GM18505 (cell line): Measurements from ENCODE around the gene BMP3.

ENCODE experiments used
- ATAC-seq: cut with Tn5 transposase; IDR thresholded peaks from one replicate; pipeline ENCODE4 v1.9.1; 2021; ENCODE audit not compliant: unreplicated experiment
- POLR2A ChIP-seq: IDR thresholded peaks from 4 replicates; pipeline ENCODE4 v1.6.1; 2011; ENCODE audit warnings: borderline replicate concordance; ENCODE audit not compliant: insufficient read depth, insufficient read length; ENCODE audit errors: extremely low read depth

The BMP3 gene

DNA sequence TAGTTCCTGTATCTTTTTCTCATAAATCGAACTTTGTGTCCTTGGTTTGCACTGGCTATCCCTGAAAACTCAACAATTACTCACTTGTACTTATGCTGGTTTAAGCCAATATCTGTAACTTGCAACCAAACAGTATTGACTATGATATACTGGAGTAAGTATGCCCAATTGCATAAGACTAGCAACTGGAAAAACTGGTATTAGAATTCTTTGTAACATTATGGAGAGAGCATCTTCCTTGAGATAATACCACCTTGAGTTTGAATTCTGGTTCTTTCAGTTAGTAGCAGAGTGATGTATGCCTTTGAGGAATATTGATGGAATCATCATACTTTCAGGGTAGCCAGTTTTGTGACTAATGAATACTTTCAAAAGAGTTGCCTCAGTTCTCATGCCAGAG lies 28.1 kb downstream of the BMP3 start:
- no peak for ATAC-seq
- no peak for TF ChIP-seq POLR2A

DNA sequence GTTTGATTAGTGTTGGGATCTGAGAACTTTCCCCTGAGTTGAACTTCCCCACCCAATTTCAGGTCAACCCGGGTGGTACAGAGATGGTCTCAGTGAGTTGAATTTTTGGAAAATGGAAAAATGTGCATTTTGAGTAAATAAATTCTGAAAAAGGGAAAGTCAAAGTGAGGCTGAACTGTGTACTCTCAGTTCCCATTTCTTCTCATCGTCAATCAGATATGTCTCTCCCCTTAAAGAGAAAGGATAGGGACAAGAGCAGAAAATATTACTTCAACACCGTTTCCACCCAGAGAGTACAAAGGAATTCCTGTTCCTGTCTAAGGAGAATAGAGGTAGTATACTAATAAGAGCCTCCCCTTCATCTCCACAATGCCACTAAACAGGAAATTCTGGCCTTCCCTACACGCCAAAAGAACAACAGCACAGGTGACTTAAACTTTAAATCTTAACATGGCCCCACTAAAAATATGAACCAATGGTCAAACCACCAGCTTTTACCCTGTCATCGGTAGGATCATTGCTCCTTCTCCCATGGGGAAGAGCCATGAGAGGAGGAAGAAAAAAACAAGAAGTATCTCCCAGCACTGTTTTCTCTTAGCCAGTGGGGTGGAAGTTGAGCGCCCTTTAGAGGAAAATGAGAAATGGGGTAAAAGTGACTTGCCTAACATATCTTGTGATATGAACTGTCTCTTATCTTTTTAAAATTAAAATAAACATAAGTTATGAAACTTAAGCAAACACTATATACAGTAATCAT lies 30.3 kb downstream of the BMP3 start:
- no peak for ATAC-seq
- no peak for TF ChIP-seq POLR2A

DNA sequence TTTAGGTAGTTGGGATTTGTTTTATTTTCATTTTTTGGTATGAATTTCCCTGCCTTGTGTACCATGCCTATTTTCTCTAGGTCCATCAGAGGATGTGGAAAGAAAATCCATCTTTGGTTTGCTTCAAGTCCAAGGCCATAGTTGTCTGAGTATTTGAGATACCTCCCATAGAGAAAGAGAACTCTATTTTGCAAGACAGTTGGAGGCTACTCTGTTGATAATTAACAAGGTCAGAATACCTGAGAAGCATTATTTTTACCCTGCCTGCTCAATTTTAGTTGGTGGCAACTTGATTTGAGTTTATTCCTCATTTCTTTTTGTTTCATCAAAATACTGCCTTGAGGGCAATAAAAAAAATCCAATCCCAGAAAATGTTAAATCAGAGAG lies 30.8 kb downstream of the BMP3 start:
- TF ChIP-seq POLR2A, result no peak

DNA sequence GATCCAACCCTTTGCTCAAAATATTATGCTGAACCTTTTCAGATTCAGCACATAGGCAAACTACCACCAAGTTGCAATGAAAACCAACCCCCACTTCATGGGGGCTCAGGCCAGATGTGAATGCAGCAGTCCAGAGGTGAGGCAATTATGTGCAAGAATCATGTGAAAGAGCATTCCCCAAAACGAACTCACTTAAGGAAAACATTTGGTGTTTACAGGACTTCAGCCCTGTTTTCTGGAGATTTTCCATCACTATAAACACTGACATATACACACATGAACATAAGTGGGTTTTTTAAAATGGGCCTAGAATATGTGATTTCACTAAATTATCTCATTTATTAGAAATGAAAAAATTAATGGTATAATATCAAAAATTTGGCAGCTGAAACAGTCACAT lies 31.5 kb downstream of the BMP3 start:
- TF ChIP-seq POLR2A, result no peak
- ATAC-seq, result no peak

More for the DNA sequence above, 30.8 kb downstream of the BMP3 start:
- no peak for ATAC-seq

DNA sequence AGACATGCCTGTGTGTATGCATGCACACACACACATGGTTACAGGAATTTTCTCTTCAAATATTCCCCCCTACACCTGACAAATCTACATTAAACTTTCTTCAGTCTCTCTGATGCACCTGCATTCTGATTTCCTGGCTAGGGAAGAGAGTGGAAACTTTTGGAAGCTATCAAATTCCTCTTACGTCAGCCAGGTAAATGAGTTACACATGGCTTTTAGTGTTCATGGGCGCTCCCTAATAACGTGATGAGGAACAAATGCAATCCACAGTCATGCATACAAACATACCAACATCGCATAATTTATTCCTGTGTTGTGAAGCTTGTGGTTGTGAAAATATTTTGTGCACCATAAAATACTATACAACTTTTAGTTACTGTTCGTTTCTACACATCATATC lies 34.9 kb downstream of the BMP3 start:
- no peak for ATAC-seq
- no peak for TF ChIP-seq POLR2A

DNA sequence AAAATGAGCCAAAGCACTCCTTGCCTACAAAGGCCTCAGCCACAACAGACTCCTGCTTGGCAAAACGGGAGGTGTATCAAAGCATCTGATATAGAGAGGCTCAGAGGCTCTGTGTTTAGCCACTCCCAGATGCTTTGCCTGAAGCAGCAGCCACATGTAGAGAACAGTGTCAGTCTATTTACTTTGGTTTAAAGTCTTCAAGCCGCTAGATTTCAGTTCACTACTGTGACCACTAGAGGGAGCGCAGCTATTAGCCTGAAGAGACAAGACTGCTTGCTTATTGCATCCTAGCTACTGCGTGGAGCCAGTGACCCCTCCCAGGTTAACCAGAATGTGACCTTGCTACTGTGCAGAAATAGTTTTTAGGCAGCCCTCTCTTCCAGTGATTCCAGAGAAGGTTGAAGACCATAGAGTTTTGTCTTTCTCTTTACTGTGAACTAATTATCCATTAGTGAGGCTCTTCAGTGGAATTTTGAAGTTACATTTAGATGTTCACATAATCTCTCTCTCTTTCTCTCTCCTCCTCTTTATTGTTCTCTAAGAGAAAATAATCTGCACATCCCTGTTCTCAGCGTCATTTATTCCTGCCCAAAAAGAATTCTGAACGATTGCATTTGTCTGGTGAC lies 39.3 kb downstream of the BMP3 start:
- ATAC-seq, result peak; percentile 96
- TF ChIP-seq POLR2A, result no peak

DNA sequence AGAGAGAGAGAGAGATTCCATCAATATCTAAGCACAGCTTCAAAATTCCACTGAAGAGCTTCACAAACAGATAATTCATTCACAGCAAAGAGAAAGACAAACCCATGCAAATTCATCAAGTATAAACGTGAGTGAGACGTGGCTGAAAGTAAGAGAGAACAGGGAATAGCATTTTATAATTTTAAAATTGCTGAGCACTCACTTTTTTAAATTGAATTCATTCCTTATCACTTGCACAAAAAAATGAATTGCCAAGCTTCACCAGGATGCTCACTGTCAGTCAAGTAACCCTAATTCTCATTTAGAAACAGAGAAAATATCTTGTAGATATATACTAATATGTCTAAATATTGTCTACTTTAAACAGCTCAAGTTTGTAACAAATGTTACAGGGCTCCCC lies 40.5 kb downstream of the BMP3 start:
- no peak for TF ChIP-seq POLR2A
- no peak for ATAC-seq

DNA sequence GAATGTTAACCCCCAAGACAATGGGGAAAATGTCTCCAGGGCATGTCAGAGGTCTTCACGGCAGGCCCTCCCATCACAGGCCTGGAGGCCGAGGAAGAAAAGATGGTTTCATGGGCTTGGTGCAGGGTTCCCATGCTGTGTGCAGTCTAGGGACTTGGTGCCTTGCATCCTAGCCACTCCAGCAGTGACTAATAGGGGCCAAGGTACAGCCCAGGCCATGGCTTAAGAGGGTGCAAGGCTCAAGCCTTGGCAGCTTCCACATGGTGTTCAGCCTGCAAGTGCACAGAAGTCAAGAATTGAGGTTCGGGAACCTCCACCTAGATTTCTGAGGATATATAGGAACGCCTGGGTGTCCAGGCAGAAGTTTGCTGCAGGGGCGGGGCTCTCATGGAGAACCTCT lies 50.6 kb downstream of the BMP3 start:
- no peak for ATAC-seq

DNA sequence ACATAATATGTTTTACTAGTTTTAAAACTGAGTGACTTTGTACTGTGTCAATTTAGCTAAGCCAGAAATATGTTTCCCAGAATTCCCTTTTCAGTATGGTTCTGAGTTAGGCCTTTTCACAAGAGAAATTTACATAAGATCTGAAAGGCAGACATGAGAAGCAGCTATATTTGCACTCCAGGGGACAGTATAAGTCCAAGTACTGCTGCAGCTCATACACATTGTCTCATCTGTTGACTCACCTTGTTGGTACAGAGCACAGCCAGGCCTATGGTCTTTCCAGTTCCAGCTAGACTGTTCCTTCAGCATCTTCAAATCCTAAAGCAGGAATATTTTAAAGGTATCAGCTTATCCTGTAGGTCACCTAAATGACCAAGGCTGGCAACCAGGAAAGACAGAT lies 53.5 kb downstream of the BMP3 start:
- no peak for ATAC-seq
- no peak for TF ChIP-seq POLR2A

More for the DNA sequence above, 50.6 kb downstream of the BMP3 start:
- no peak for TF ChIP-seq POLR2A

DNA sequence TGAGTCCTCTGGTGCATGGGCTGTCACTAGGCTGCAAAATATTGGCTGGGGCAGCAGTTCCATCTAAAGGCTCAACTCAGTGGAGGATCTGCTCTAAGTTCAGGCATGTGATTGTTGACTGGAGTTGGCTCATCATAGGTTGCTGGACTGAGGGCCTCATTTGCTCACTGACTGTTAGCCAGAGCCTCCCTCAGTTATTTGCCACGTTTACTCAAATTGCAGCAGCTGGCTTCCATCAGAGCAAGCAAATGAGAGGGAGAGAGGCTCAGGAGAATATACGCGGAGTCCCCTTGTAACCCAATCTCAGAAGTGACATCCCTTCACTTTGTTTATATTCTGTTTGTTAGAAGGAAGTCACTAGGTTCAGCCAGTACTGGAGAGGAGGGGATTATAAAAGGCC lies 54.1 kb downstream of the BMP3 start:
- TF ChIP-seq POLR2A, result no peak
- ATAC-seq, result no peak

DNA sequence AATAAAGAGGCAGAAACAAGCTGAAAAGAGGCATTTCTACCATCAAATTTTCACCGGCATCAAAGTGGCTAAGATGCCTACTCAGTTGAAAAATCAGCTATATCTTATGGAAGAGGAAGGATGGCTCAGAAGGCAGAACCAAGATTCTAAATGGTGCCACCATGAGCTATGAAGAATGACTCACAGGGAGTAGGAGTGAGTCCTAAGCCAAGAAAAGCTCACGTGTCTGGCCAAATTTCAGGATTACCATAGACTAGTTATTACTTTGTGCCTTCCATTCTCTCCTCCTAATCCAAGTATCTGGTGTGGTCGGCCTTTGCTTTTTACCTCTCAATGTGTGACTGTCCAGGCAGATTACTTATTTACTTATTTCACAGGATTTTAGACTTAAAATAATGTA lies 54.8 kb downstream of the BMP3 start:
- TF ChIP-seq POLR2A, result no peak

DNA sequence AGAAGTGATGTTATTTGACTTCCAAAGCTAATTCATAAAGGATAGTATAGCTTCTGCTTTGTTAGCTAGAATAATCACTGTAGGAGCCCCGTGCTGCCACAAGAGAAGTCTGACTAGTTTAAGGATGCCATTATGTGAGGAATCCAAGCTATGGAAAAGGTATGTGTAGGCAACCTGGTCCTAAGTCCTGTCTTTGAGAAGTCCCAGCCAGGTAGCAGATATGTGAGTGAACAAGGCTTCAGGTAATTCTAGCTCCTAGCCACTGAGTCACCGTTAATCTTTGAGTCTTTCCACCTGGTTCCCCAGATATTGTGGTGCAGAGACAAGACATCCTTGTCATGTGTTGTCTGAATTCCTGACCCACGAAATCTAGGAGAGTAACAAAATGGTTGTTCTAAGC lies 55.5 kb downstream of the BMP3 start:
- TF ChIP-seq POLR2A, result no peak

More for the DNA sequence above, 54.8 kb downstream of the BMP3 start:
- ATAC-seq, result no peak

DNA sequence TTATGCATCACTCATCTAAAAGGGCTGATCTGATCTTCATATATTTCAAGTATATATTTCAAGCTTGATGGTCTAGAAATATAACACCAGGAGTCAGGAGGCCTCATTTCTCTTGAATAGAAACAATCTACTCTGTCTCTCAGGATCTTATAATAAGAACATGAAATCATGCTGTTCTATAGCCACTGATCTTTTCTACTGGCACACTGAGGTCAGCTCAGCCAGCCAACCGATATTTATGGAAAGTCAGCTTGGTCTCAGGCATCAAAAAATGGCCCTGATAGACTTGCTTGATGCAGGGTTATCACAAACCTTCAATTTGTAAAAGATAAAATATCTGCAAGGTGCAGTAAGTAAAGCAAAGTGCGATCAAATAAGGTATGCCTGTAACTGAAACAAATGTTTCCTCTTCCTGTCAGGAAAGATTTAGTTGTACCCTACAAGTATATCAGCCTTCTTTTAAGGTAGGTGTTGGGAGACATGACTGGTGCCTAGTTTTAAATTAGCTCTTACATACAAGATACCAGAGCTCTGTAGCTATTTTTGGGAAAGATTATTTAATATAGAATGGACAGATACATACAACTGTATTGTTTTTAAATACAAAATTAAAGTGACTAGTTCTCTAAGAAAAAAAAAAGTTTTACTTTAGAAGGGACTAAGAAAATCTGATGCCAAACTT lies 63.4 kb downstream of the BMP3 start:
- TF ChIP-seq POLR2A, result no peak
- ATAC-seq, result no peak

More for the DNA sequence above, 55.5 kb downstream of the BMP3 start:
- no peak for ATAC-seq

DNA sequence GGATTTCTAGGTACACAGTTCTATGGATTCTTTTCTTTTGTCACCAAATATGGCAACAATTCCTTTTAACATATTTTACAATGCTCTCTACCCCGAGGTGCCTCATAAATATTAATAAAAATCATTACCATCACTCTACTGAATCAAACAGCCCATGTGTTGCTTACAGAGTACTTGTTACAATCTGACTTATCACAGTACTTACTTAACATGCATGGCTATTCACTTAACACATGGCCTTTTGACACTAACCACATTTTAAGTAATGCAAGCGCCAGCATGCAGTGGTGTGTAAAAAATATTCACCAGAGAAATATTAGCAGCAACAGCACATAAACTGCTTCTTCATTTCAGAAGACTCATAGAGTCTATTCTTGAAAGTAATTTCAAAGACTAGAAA lies 64.9 kb downstream of the BMP3 start:
- no peak for ATAC-seq
- no peak for TF ChIP-seq POLR2A

DNA sequence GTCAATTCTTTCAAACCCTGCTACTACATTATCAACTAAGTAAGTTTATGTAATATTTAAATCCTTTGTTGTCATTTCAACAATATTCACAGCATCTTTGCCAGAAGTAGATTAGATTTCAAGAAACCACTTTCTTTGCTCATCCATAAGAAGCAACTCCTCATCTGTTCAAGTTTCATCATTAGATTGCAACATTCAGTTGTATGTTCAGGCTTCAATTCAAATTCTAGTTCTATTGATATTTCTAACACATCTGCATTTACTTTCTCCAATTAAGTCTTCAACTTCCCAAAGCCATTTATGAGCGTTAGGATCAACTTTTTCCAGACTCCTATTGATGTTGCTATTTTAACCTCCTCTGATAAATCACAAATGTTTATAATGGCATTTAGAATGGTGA lies 66.1 kb downstream of the BMP3 start:
- ATAC-seq, result no peak
- no peak for TF ChIP-seq POLR2A

DNA sequence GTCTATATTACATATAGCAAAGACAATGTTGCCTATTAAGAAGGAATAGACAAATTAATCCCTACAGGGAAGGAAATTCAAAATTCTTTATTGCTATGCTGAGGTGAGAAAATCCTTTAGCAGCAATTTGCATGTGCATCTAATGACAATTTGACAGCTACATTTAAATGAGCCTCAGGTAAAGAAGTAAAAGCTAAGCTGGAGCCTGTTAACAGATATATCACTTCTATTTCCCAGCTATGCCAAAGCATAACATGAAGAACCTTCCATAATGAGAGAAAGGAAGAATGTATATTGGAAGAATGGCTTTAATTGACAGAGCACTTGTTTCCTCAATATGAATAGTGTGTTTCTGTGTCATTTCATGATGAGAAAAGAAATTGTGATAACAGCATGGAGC lies 71.6 kb downstream of the BMP3 start:
- no peak for TF ChIP-seq POLR2A
- no peak for ATAC-seq
